HL-60/S4 (cell line): Measurements from ENCODE around the gene RTN4RL1.

Experiments used
- in situ Hi-C: fragments of 300-500 bp; cut with MboI; formaldehyde crosslinking; loops from 2 replicates; pipeline ENCODE4 v1.14.3; 2022; ENCODE audit warnings: low sequenced_read_pairs

RTN4RL1 gene

GRCh38 chr17:2059547-2060384, 34.6 kb upstream of the RTN4RL1 start:
- in situ Hi-C loops, result no loop called here

- in situ Hi-C loops, result no loop called here
Measured at GRCh38 chr17:2058586-2059546, 33.7 kb upstream of the RTN4RL1 start.

- in situ Hi-C loops, result no loop called here
Measured at GRCh38 chr17:2057760-2058585, 32.8 kb upstream of the RTN4RL1 start.

GRCh38 chr17:2057175-2057759, 32.1 kb upstream of the RTN4RL1 start:
- in situ Hi-C loops, result no loop called here

- in situ Hi-C loops, result no loop called here
Measured at GRCh38 chr17:2056206-2057174, 31.4 kb upstream of the RTN4RL1 start.

- in situ Hi-C loops, result no loop called here
Measured at GRCh38 chr17:2055292-2056205, 30.4 kb upstream of the RTN4RL1 start.

GRCh38 chr17:2054512-2055291, 29.6 kb upstream of the RTN4RL1 start, which contains the start of gene HIC1:
Gene HIC1, plus strand, starts transcription at chr17:2055103. Its CDS starts 1,588 bp downstream, at chr17:2056691.
- in situ Hi-C loops, result no loop called here

GRCh38 chr17:2054262-2054511, 29.1 kb upstream of the RTN4RL1 start:
- in situ Hi-C loops, result no loop called here

GRCh38 chr17:2053380-2054261, 28.5 kb upstream of the RTN4RL1 start:
- in situ Hi-C loops, result no loop called here

GRCh38 chr17:2051933-2052559, 26.9 kb upstream of the RTN4RL1 start:
- in situ Hi-C loops, result no loop called here

- in situ Hi-C loops, result no loop called here
Measured at GRCh38 chr17:2051061-2051932, 26.2 kb upstream of the RTN4RL1 start.

- in situ Hi-C loops, result no loop called here
Measured at GRCh38 chr17:2050300-2051060, 25.3 kb upstream of the RTN4RL1 start.

GRCh38 chr17:2049333-2050299, 24.5 kb upstream of the RTN4RL1 start:
- in situ Hi-C loops, result loop anchor here (25.0 kb wide), 1 partner anchor 337 kb away; the partner anchor contains the start of genes TLCD2 and WDR81
